OCI-M1 (cell line): ENCODE measurements around the gene GOLIM4.

Source experiments
- DNase-seq: peaks from one replicate; lab custom pipeline; 2025; lab: John Stamatoyannopoulos, UW

GOLIM4 gene

GRCh38 chr3:168097381-168097780, 1.7 kb upstream of the GOLIM4 start:
- DNase-seq: peak; percentile 8

DNA sequence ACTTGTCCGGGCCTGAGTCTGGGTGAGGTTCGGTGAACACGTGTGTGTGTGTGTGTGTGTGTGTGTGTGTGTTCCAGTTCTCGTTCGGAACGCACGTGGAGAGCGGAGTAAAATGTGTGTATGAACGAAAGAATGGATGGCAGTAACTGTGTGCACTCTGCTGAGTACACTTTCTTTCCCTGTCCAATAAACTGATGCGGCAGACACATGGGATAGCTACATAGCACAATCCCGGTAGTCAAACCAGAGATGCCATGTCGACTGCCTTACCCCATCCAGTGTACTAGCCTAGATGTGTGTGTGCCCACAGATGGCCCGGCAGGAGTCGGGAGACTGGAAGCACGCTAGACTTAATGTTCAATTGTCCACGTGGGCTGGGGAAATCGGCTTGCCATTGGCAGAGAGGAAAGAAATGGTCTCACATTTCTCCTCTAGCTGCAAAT, 507 bp upstream of the GOLIM4 start:
- DNase-seq: peak; percentile 88

- peak; percentile 80 for DNase-seq
Measured at GRCh38 chr3:168094877-168095610, 680 bp downstream of the GOLIM4 start.

- no peak for DNase-seq
Measured at GRCh38 chr3:168094580-168094876, 1.2 kb downstream of the GOLIM4 start.

DNA sequence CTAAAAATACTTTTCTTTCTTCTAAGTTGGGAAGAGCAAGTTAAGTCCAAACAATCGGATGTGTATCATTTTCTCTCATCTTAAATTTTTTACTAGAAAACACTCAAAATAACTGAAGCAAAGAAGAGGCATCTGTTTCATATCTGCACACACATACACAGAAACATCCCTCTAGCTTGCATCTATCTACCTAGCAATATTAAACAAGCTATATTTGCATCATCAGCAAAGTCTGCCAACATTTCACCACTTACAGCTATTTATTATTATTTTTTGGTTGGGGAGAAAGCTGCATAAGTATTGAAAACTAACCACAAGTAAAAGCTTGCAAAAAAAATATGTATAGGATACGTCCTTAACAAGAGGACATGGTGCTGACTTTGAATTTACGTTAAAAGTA, 1.9 kb downstream of the GOLIM4 start:
- DNase-seq: peak; percentile 33

DNA sequence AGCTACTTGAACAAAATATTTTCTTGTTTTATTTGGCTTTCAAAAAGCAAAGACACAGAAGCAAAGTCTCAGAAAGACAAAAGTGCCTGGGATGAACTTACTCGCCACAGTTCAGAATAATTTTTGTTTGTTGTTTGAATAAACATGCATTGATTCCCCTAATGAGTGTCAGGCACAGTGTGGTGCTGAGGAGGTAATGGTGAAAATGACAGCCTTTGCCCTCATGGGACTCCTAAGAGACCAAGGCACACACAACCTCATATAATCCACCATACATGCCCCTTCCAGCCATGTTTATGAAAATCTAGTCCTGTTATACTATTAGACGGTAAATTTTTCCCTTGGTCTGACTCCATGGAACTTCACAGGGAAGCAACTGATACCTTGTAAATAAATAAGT, 2.5 kb downstream of the GOLIM4 start:
- DNase-seq: peak; percentile 35

DNA sequence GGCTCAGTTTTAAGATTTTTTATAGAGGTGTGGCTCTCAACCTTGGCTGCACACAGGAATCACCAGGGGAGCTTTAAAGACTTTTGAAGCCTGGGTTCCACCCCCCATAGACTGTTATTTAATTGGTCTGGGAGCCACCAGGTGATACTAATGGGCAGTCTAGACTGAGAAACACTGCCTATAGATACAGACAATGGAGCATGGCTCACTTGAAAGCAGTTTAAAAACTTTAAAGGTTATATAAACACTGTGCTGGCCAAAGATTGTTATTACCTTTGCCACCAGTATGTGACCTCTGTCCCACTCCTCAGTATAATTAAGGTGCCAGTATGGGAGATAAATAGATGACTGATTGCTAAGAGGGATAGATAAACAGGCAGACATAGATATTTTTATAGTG, 3.8 kb downstream of the GOLIM4 start:
- peak; percentile 8 for DNase-seq

- no peak for DNase-seq
Measured at GRCh38 chr3:168091302-168091858, 4.3 kb downstream of the GOLIM4 start.

GRCh38 chr3:168090306-168091085, 5.2 kb downstream of the GOLIM4 start:
- DNase-seq: no peak

- no peak for DNase-seq
Measured at GRCh38 chr3:168089179-168089771, 6.4 kb downstream of the GOLIM4 start.

DNA sequence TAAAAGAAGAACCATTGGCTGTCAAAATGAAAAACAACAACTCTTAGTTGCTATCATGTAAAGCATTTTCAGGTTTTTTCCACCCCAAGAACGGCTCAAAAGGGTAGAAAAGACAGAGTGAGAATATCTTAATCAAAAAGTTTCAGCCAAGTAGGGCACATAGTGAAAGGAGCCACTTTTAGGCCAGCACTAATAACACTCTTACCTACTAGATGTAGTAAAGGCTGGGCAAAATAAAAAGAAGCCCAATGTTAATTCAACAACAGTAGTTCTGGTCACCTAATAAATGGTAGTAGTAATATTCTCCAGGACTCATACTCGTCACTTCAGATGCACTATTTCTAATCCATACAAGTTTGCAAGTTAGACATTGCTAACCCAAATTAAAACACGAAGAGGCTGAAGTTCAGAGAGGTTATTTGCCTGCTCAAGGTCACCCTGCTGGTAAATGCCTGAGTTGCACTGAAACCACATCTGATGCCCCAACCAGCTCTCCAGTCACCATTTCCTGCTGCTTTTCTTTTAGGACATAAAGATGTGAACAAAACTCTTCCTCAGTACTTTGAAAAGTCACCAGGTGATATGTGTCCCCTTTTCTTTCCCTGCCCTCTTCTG, 7.5 kb downstream of the GOLIM4 start:
- DNase-seq: peak; percentile 66

- DNase-seq: peak; percentile 16
Measured at GRCh38 chr3:168087539-168087938, 8.2 kb downstream of the GOLIM4 start.

DNA sequence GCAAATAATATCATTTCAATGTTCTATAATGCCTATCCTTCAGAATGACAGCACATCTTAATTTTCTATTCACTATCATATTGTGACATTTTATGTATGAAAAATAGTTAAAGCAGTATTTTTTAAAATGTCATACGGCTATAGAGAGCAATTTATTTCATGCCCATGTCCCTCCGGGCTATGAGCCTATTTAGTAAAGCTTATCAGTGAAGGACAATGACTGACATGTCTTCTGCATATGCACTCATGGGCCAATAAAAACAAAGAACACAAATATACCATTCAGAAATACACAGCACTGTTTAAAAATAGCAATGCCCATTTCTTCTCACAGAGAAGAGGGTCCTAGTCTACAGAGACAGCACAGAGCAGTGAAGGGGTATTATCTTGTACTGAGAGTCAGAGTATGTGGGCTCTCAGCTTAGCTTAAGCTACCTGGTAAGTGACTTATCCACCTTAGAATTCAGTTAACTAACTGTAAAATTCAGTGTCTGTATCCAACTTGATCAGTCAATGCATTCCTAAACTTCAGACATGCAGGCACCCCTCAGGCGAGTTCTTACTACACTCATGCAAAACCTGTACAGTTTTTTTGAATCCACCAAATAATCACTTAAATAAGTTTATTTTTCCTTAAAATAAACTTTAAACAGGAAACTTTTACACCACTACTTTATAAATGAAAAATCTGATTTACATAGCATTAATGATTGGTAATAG, 9.0 kb downstream of the GOLIM4 start:
- peak; percentile 36 for DNase-seq

GRCh38 chr3:168085491-168086119, 10.1 kb downstream of the GOLIM4 start:
- DNase-seq: no peak

DNA sequence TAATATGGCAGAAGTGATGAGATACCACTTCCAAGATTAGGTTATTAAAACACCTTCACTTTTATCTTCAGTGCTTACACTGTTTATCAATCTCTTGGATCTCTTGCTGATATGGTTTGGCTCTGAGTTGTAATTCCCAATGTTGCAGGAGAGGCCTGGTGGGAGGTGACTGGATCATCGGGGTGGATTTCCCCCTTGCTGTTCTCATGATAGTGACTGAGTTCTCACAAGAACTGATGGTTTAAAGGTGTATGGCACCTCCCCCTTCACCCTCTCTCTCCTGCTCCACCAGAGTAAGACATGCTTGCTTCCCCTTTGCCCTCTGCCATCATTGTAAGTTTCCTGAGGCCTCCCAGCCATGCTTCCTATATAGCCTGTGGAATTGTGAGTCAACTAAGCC, 11.8 kb downstream of the GOLIM4 start:
- DNase-seq: no peak

- no peak for DNase-seq
Measured at GRCh38 chr3:168081856-168082255, 13.9 kb downstream of the GOLIM4 start.

- DNase-seq: no peak
Measured at GRCh38 chr3:168081171-168081771, 14.5 kb downstream of the GOLIM4 start.

DNA sequence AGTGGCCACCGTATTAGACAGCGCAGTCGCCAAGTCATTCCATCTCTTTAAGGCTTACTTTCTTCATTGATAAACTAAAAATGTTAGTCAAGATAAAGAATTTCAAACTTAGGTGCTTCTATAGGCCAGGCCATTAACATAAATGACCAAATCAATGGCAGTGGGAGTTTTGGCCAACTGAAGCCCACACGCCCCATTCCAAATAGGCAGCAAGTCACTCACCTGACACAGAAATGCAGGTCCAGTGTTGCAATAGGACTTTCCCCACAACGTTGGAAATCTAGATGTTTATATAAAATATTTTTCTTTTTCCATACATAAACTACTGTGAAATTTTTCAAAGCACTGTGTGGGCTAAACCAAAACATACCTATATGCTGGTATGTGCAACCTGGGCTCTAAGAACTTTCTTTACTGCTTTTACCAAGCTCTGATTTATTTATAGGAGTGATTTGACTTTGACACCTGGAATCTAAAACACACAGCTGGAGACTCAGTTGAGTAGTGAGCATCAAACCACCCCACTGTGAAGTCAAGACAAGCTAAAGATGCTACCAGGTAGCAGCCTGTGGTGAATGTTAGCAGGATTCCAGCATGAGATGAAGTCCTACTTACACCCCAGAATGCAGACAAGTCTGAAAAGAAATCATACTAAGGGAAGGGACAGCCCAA, 15.1 kb downstream of the GOLIM4 start:
- no peak for DNase-seq

- DNase-seq: no peak
Measured at GRCh38 chr3:168080022-168080421, 15.7 kb downstream of the GOLIM4 start.

- no peak for DNase-seq
Measured at GRCh38 chr3:168077091-168077490, 18.6 kb downstream of the GOLIM4 start.
